ENCODE measurements around the gene TSPAN9. TPM values are rescaled to one million over a fixed set of nuclear protein-coding genes. Genes with fewer than 3 reads are reported as not detected.

The TSPAN9 gene
- total RNA-seq, 1 donor from 2014 or later: 23.8 TPM

- H3K27ac Mint-ChIP-seq (ENCODE audit: unreplicated experiment): no peak overlapping the region
- H3K27me3 Mint-ChIP-seq (ENCODE audit: low read depth): peaks cover 9% of the 10 kb centered on the region
- TF ChIP-seq CTCF (conservative IDR thresholded peaks at IDR 0.05): no peak
- DNase-seq (ENCODE audit: low read depth, low spot score): no peak
- H3K4me3 Mint-ChIP-seq: no peak overlapping the region
- H3K4me1 Mint-ChIP-seq: peaks cover 11% of the 10 kb centered on the region
- H3K9me3 Mint-ChIP-seq: no peaks in the 10 kb centered on the region
- no peaks in the 10 kb centered on the region for H3K36me3 Mint-ChIP-seq (ENCODE audit: low read depth)
Observed at GRCh38 chr12:3311027-3311402, 233.8 kb downstream of the TSPAN9 start.

- H3K4me1 Mint-ChIP-seq: peaks cover 11% of the 10 kb centered on the region
- H3K27me3 Mint-ChIP-seq (ENCODE audit: low read depth): peaks cover 9% of the 10 kb centered on the region
- peak overlapping the region; percentile 43 for H3K27ac Mint-ChIP-seq (ENCODE audit: unreplicated experiment)
- no peak overlapping the region for H3K4me3 Mint-ChIP-seq
- H3K36me3 Mint-ChIP-seq (ENCODE audit: low read depth): no peaks in the 10 kb centered on the region
- no peak for TF ChIP-seq CTCF (conservative IDR thresholded peaks at IDR 0.05)
- no peak for DNase-seq (ENCODE audit: low read depth, low spot score)
- no peaks in the 10 kb centered on the region for H3K9me3 Mint-ChIP-seq
Observed at GRCh38 chr12:3311491-3312103, 234.4 kb downstream of the TSPAN9 start.

GRCh38 chr12:3313066-3313465 is 235.9 kb downstream of the TSPAN9 start:
- H3K27ac Mint-ChIP-seq (ENCODE audit: unreplicated experiment): no peak overlapping the region
- H3K9me3 Mint-ChIP-seq: no peaks in the 10 kb centered on the region
- no peaks in the 10 kb centered on the region for H3K36me3 Mint-ChIP-seq (ENCODE audit: low read depth)
- peaks cover 11% of the 10 kb centered on the region for H3K4me1 Mint-ChIP-seq
- DNase-seq (ENCODE audit: low read depth, low spot score): no peak
- H3K27me3 Mint-ChIP-seq (ENCODE audit: low read depth): peaks cover 4% of the 10 kb centered on the region
- H3K4me3 Mint-ChIP-seq: no peak overlapping the region
- no peak for TF ChIP-seq CTCF (conservative IDR thresholded peaks at IDR 0.05)

GRCh38 chr12:3313675-3314663 is 236.8 kb downstream of the TSPAN9 start:
- Mint-ChIP-seq H3K36me3 (ENCODE audit: low read depth) (no peaks in the 10 kb centered on the region), H3K4me3 (no peak overlapping the region), H3K27ac (ENCODE audit: unreplicated experiment) (no peak overlapping the region), H3K9me3 (no peaks in the 10 kb centered on the region), H3K27me3 (ENCODE audit: low read depth) (peaks cover 3% of the 10 kb centered on the region), H3K4me1 (peaks cover 11% of the 10 kb centered on the region)
- peak; percentile 60 for TF ChIP-seq CTCF (conservative IDR thresholded peaks at IDR 0.05)
- DNase-seq (ENCODE audit: low read depth, low spot score): no peak

GRCh38 chr12:3315201-3315661 is 238.1 kb downstream of the TSPAN9 start:
- Mint-ChIP-seq H3K4me1 (peaks cover 11% of the 10 kb centered on the region), H3K27ac (ENCODE audit: unreplicated experiment) (no peak overlapping the region), H3K4me3 (no peak overlapping the region), H3K27me3 (ENCODE audit: low read depth) (peaks cover 3% of the 10 kb centered on the region), H3K36me3 (ENCODE audit: low read depth) (no peaks in the 10 kb centered on the region), H3K9me3 (no peaks in the 10 kb centered on the region)
- no peak for DNase-seq (ENCODE audit: low read depth, low spot score)
- TF ChIP-seq CTCF (conservative IDR thresholded peaks at IDR 0.05): no peak

Measured in neural crest cell (in vitro differentiated cells).